ENCODE measurements around the gene MSANTD4. TPM values are rescaled to one million over a fixed set of nuclear protein-coding genes. Genes with fewer than 3 reads are reported as not detected.

MSANTD4 gene
- total RNA-seq, 1 donor from 2014 or later: 24.6 TPM

- H3K4me1 Mint-ChIP-seq (ENCODE audit: unreplicated experiment): no peaks in the 10 kb centered on the region
- H3K9me3 Mint-ChIP-seq: no peaks in the 10 kb centered on the region
- H3K27ac Mint-ChIP-seq: no peak overlapping the region
- TF ChIP-seq CTCF (conservative IDR thresholded peaks at IDR 0.05): no peak
- H3K36me3 Mint-ChIP-seq: no peaks in the 10 kb centered on the region
- DNase-seq (ENCODE audit: extremely low spot score, unreplicated experiment): no peak
- H3K27me3 Mint-ChIP-seq: no peaks in the 10 kb centered on the region
- H3K4me3 Mint-ChIP-seq: no peak overlapping the region
These were observed 53.9 kb downstream of the MSANTD4 start for GRCh38 chr11:105968021-105968697.

GRCh38 chr11:105960252-105961245 is 61.5 kb downstream of the MSANTD4 start:
- H3K27ac Mint-ChIP-seq: no peak overlapping the region
- DNase-seq (ENCODE audit: extremely low spot score, unreplicated experiment): no peak
- H3K36me3 Mint-ChIP-seq: no peaks in the 10 kb centered on the region

More at GRCh38 chr11:105960252-105961245, 61.5 kb downstream of the MSANTD4 start:
- peaks cover 5% of the 10 kb centered on the region for H3K9me3 Mint-ChIP-seq
- no peaks in the 10 kb centered on the region for H3K4me1 Mint-ChIP-seq (ENCODE audit: unreplicated experiment)
- TF ChIP-seq CTCF (conservative IDR thresholded peaks at IDR 0.05): no peak
- H3K27me3 Mint-ChIP-seq: no peaks in the 10 kb centered on the region
- H3K4me3 Mint-ChIP-seq: no peak overlapping the region

Other genes with a start within 250 kb of the MSANTD4 start
- 2.9 and 8.6 TPM in 2 replicates for gene KBTBD3, start 55.1 kb upstream of the MSANTD4 start, total RNA-seq (ENCODE audit: low replicate concordance)
- 46.0 and 54.0 TPM in 2 replicates for gene AASDHPPT, start 55.4 kb upstream of the MSANTD4 start, total RNA-seq (ENCODE audit: low replicate concordance)